HFFc6 (cell line): ENCODE measurements around the gene KLF7. TPM values are rescaled to one million over a fixed set of nuclear protein-coding genes. Genes with fewer than 3 reads are reported as not detected.

Experiments used
- DNase-seq: peaks from one replicate; pipeline ENCODE4 v3.0.0-alpha.2; 2018
- H3K27ac Mint-ChIP-seq: 2 replicates; pipeline ENCODE4 v1.8.0; 2020; ENCODE audit warnings: mild to moderate bottlenecking, mixed read lengths
- H3K27me3 Mint-ChIP-seq: 2 replicates; pipeline ENCODE4 v1.8.0; 2021; ENCODE audit warnings: mild to moderate bottlenecking, moderate library complexity, mixed read lengths; ENCODE audit not compliant: insufficient read depth
- H3K36me3 Mint-ChIP-seq: 2 replicates; pipeline ENCODE4 v1.8.0; 2021; ENCODE audit warnings: low read depth, mixed read lengths
- H3K4me1 Mint-ChIP-seq: 2 replicates; pipeline ENCODE4 v1.8.0; 2020; ENCODE audit warnings: low read depth, mixed read lengths
- H3K4me3 Mint-ChIP-seq: 2 replicates; pipeline ENCODE4 v1.8.0; 2020; ENCODE audit warnings: mild to moderate bottlenecking, moderate library complexity, mixed read lengths
- H3K9me3 Mint-ChIP-seq: 2 replicates; pipeline ENCODE4 v1.8.0; 2020; ENCODE audit warnings: mild to moderate bottlenecking, mixed read lengths
- total RNA-seq, 6 experiments: library from RNA; stranded (reverse); fragmentation: NEBNext Ultra II Directional; extraction: Animal tissue kit (Norgen Biotek cat#: 25700); gene quantifications; 2 replicates in 1 of 6; 3 replicates in 5 of 6; pipeline ENCODE4 v1.2.3, GENCODE V29; 2021
- TF ChIP-seq, protein P1 (sequence below): fragments of 200-600 bp; sonication (generic); IDR thresholded peaks from 2 replicates; pipeline ENCODE4 v1.5.0; 2021; ENCODE audit warnings: antibody characterized with exemption, mild to moderate bottlenecking

The KLF7 gene
- total RNA-seq, 6 experiments from 2014 or later, result 29.4 to 45.0 (median 34.0) TPM

DNA sequence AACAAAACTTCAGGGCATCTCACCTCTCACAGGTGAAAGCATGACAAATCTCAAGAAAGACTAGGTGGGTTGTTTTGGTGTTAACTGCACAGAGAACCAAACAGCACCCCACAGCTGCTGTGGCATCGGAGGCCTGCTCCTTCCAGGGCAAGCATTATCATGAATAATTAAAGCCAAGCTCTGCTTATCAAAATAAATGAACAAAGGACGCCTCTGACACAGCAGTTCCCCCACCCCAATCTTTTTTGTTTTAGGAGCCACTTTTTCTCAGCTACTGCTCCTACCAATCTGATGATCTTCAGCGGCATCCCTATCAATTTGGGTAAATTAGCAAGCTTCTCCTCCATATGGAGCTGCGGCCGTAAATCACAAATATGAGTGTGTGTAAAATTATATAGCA is 58.6 kb downstream of the KLF7 start:
- Mint-ChIP-seq H3K36me3 (peaks cover 44% of the 10 kb centered on the region), H3K27ac (peak overlapping the region; percentile 43; the same call in 1 of the 2 replicates), H3K4me3 (no peak overlapping the region)

DNA sequence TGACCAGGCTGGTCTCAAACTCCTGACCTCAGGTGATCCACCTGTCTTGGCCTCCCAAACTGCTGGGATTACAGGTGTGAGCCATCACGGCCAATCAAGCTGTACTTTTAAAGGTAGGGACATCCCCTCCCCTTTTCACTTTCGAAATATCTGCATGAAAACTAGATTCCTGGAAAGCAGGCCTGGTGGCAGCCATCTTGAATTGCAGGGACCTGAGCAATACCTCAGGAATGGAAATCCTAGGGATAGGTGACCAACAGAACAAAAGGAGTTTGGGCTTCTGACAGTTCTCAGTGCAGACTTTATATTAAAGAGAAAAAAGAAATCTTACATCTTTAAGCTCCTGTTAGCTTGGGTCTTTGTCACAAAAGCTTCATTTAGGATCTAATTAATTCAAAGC is 62.6 kb downstream of the KLF7 start:
- H3K9me3 Mint-ChIP-seq, result no peaks in the 10 kb centered on the region
- no peak for DNase-seq
- TF ChIP-seq, protein P1, sequence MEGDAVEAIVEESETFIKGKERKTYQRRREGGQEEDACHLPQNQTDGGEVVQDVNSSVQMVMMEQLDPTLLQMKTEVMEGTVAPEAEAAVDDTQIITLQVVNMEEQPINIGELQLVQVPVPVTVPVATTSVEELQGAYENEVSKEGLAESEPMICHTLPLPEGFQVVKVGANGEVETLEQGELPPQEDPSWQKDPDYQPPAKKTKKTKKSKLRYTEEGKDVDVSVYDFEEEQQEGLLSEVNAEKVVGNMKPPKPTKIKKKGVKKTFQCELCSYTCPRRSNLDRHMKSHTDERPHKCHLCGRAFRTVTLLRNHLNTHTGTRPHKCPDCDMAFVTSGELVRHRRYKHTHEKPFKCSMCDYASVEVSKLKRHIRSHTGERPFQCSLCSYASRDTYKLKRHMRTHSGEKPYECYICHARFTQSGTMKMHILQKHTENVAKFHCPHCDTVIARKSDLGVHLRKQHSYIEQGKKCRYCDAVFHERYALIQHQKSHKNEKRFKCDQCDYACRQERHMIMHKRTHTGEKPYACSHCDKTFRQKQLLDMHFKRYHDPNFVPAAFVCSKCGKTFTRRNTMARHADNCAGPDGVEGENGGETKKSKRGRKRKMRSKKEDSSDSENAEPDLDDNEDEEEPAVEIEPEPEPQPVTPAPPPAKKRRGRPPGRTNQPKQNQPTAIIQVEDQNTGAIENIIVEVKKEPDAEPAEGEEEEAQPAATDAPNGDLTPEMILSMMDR, result peak; percentile 28; the same call in 1 of the 2 replicates
- no peak overlapping the region for H3K27ac Mint-ChIP-seq
- no peak overlapping the region for H3K4me3 Mint-ChIP-seq
- H3K36me3 Mint-ChIP-seq, result peaks cover 46% of the 10 kb centered on the region
- peaks cover 1% of the 10 kb centered on the region for H3K27me3 Mint-ChIP-seq
- peaks cover 6% of the 10 kb centered on the region; the same call in 1 of the 2 replicates for H3K4me1 Mint-ChIP-seq

More for the DNA sequence above, 58.6 kb downstream of the KLF7 start:
- Mint-ChIP-seq H3K9me3 (no peaks in the 10 kb centered on the region), H3K27me3 (peaks cover 4% of the 10 kb centered on the region), H3K4me1 (peaks cover 6% of the 10 kb centered on the region; the same call in 1 of the 2 replicates)
- DNase-seq, result no peak
- TF ChIP-seq, protein P1, result no peak

DNA sequence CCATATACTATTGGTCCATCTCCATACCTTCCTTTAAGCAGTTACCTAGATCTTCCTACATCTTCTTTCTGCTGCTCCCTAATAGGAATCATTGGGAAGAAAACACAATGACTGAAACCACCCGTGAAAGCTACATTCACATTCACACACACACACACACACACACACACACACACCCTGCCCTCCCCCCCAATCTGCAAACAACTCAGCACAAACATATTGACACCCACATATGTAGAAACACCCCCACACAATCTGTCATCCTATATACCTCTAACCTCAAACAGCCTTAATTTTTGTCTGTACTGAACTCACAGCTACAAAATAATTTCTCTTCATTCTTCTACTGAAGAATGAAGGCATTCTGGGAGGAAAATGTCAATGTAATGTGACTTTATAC is 63.8 kb downstream of the KLF7 start:
- Mint-ChIP-seq H3K9me3 (no peaks in the 10 kb centered on the region), H3K27ac (0 out of 2 replicates have a peak overlapping the region, but pooled peaks have one; percentile 6), H3K36me3 (peaks cover 35% of the 10 kb centered on the region), H3K27me3 (peaks cover under 1% of the 10 kb centered on the region), H3K4me3 (no peak overlapping the region), H3K4me1 (peaks cover 12% of the 10 kb centered on the region)
- TF ChIP-seq, protein P1, result no peak
- DNase-seq, result no peak

DNA sequence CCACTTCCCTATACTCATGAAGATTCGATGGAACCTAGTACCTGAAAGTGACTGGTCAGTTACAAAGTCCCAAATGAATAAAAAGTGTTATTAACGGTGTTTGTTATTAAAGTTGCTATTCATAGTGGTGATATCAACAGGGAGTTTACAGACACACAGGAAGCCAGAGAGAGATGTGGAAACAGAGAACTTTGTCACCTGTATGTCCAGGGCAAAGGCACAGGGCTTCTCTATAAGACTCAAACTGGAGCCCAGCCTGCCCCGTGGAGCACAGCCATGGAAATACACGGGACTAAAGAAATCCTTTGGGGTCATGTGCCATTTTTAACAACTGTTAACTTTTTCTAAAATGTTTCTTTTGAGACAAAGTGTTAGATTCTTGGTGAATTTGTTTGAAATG is 68.5 kb downstream of the KLF7 start:
- no peak for DNase-seq
- TF ChIP-seq, protein P1, result no peak
- no peaks in the 10 kb centered on the region for H3K9me3 Mint-ChIP-seq
- peak overlapping the region; percentile 31; the same call in 1 of the 2 replicates for H3K27ac Mint-ChIP-seq
- H3K4me1 Mint-ChIP-seq, result peaks cover 22% of the 10 kb centered on the region
- no peaks in the 10 kb centered on the region; the same call in 1 of the 2 replicates for H3K27me3 Mint-ChIP-seq
- H3K36me3 Mint-ChIP-seq, result peaks cover 23% of the 10 kb centered on the region
- H3K4me3 Mint-ChIP-seq, result no peak overlapping the region

DNA sequence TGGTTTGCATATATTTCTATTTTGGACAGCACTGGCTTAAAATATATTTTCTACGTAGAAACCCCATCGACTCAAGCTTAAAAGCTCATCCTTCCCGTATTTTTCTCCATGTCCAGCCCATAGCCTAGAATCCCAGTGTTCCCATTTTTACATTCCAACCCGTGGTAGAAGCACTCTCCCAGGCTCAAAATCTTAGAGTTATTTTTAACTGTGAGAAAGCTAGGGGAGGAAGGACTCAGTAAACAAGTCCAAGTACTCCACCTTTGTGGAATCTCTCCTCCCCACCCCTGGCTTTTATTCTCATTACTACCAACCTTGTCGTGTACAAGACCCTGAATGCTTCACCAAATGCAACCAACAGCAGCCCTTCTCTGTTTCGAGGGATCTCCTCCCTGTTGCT is 69.8 kb downstream of the KLF7 start:
- Mint-ChIP-seq H3K4me3 (no peak overlapping the region; the same call in 1 of the 2 replicates), H3K27ac (no peak overlapping the region), H3K9me3 (no peaks in the 10 kb centered on the region), H3K27me3 (no peaks in the 10 kb centered on the region; the same call in none of the 2 replicates), H3K4me1 (peaks cover 27% of the 10 kb centered on the region), H3K36me3 (peaks cover 18% of the 10 kb centered on the region)
- no peak for DNase-seq
- TF ChIP-seq, protein P1, result no peak
